H1 (cell line): ENCODE data around the gene CISD1. TPM values are rescaled to one million over a fixed set of nuclear protein-coding genes. Genes with fewer than 3 reads are reported as not detected.

Experiments used
- CTCF ChIA-PET: fragments of 300-600 bp; sonication (Branson Sonifier 250); formaldehyde crosslinking; loops from one replicate; lab custom pipeline; 2021; ENCODE audit not compliant: partially characterized antibody; lab: Charles Lee
- POLR2A ChIA-PET: fragments of 300-600 bp; sonication (Branson Sonifier 250); formaldehyde crosslinking; loops from one replicate; lab custom pipeline; 2021; ENCODE audit warnings: inconsistent platforms; ENCODE audit not compliant: partially characterized antibody; lab: Charles Lee
- DNase-seq, 2 experiments: peaks; one replicate each; pipeline versions ENCODE4 v3.0.0 to v3.0.0-alpha.2; 2010 to 2022; ENCODE audit warnings: low spot score in 2 of 2, low read depth in 1 of 2, mixed read lengths in 1 of 2
- FAIRE-seq: peaks from 2 replicates; lab custom pipeline; 2011; peaks lifted over from hg19 to GRCh38; lab: Jason Lieb, UNC
- H2AFZ ChIP-seq: 2 replicates; pipeline ENCODE4 v1.8.1; 2012; ENCODE audit warnings: low read length, inconsistent platforms
- H2AK5ac ChIP-seq: 2 replicates; pipeline ENCODE4 v1.6.1; 2013; ENCODE audit warnings: low read depth, low read length
- H2BK120ac ChIP-seq: replicated peaks from 2 replicates; pipeline ENCODE3; 2013; ENCODE audit warnings: low read depth, low read length, inconsistent platforms
- H2BK12ac ChIP-seq: 2 replicates; pipeline ENCODE4 v1.6.1; 2013; ENCODE audit warnings: low read depth, low read length
- H2BK15ac ChIP-seq: 2 replicates; pipeline ENCODE4 v1.6.1; 2013; ENCODE audit warnings: low read length
- H2BK20ac ChIP-seq: 2 replicates; pipeline ENCODE4 v1.6.1; 2013; ENCODE audit warnings: low read length
- H2BK5ac ChIP-seq: 2 replicates; pipeline ENCODE4 v1.6.1; 2013; ENCODE audit warnings: low read depth, low read length
- H3K14ac ChIP-seq: 2 replicates; pipeline ENCODE4 v1.6.1; 2013; ENCODE audit warnings: inconsistent platforms; ENCODE audit not compliant: insufficient read length
- H3K18ac ChIP-seq: 2 replicates; pipeline ENCODE4 v1.6.1; 2013; ENCODE audit warnings: low read length; ENCODE audit errors: extremely low read depth
- H3K23ac ChIP-seq: 2 replicates; pipeline ENCODE4 v1.6.1; 2013; ENCODE audit warnings: inconsistent platforms; ENCODE audit not compliant: insufficient read length
- H3K23me2 ChIP-seq: 2 replicates; pipeline ENCODE4 v1.6.1; 2013; ENCODE audit warnings: low read depth, low read length
- H3K27ac ChIP-seq: 2 replicates; pipeline ENCODE4 v1.6.1; 2011; ENCODE audit warnings: low read depth, low read length, inconsistent platforms
- H3K27me3 ChIP-seq, 4 experiments: replicated peaks in 1 of 4; 1 replicate in 1 of 4; 2 replicates in 3 of 4; pipeline versions ENCODE4 v1.6.1 to v1.8.1; 2011 to 2013; ENCODE audit warnings: low read length in 3 of 4, mild to moderate bottlenecking in 3 of 4, inconsistent platforms in 2 of 4, mixed read lengths in 2 of 4, moderate library complexity in 1 of 4; ENCODE audit not compliant: control insufficient read depth in 3 of 4, insufficient read depth in 3 of 4; ENCODE audit errors: extremely low read depth in 1 of 4
- H3K36me3 ChIP-seq, 4 experiments: 2 replicates each; pipeline versions ENCODE4 v1.6.1 to v1.8.1; 2011 to 2013; ENCODE audit warnings: mild to moderate bottlenecking in 4 of 4, low read length in 3 of 4, moderate library complexity in 2 of 4, control low read depth in 1 of 4, inconsistent platforms in 1 of 4; ENCODE audit not compliant: insufficient read depth in 4 of 4, control insufficient read depth in 2 of 4
- H3K4ac ChIP-seq: replicated peaks from 2 replicates; pipeline ENCODE3; 2013; ENCODE audit warnings: low read length, low read depth, mixed read lengths, inconsistent platforms; ENCODE audit not compliant: insufficient read length
- H3K4me1 ChIP-seq, 4 experiments: replicated peaks in 1 of 4; 1 replicate in 1 of 4; 2 replicates in 3 of 4; pipeline versions ENCODE4 v1.6.1 to v1.8.1; 2011 to 2013; ENCODE audit warnings: low read length in 3 of 4, inconsistent platforms in 2 of 4, mixed read lengths in 1 of 4; ENCODE audit not compliant: insufficient read depth in 4 of 4, control insufficient read depth in 3 of 4
- H3K4me2 ChIP-seq, 2 experiments: 2 replicates each; pipeline versions ENCODE4 v1.6.1 to v1.8.1; 2011 to 2013; ENCODE audit warnings: low read depth in 2 of 2, low read length in 2 of 2, control low read depth in 1 of 2, inconsistent platforms in 1 of 2, mild to moderate bottlenecking in 1 of 2; ENCODE audit not compliant: insufficient read depth in 1 of 2
- H3K4me3 ChIP-seq, 4 experiments: fragments of 200-600, 300-600 bp in 1 of 4; sonication (generic), shearing (Covaris generic), sonication (Bioruptor Twin) in 1 of 4; 2 replicates each; pipeline versions ENCODE4 v1.5.1 to v1.8.1; 2011 to 2016; ENCODE audit warnings: low read length in 4 of 4, low read depth in 3 of 4, control low read depth in 2 of 4, inconsistent platforms in 2 of 4, mild to moderate bottlenecking in 2 of 4, mixed read lengths in 1 of 4, moderate library complexity in 1 of 4; ENCODE audit not compliant: insufficient read depth in 2 of 4; ENCODE audit errors: extremely low read depth in 1 of 4
- H3K56ac ChIP-seq: replicated peaks from 2 replicates; pipeline ENCODE3; 2013; ENCODE audit warnings: low read depth, mild to moderate bottlenecking, mixed read lengths, low read length, inconsistent platforms; ENCODE audit not compliant: insufficient read length
- H3K79me1 ChIP-seq: 2 replicates; pipeline ENCODE4 v1.6.1; 2013; ENCODE audit warnings: low read depth, low read length, control low read depth
- H3K79me2 ChIP-seq, 2 experiments: 2 replicates each; pipeline versions ENCODE4 v1.6.1 to v1.8.1; 2012 to 2013; ENCODE audit warnings: low read length in 2 of 2, mild to moderate bottlenecking in 2 of 2, inconsistent platforms in 1 of 2; ENCODE audit not compliant: insufficient read depth in 2 of 2, control insufficient read depth in 1 of 2
- H3K9ac ChIP-seq, 4 experiments: replicated peaks in 1 of 4; 1 replicate in 1 of 4; 2 replicates in 3 of 4; pipeline versions ENCODE4 v1.6.1 to v1.8.1; 2011 to 2013; ENCODE audit warnings: low read depth in 3 of 4, low read length in 3 of 4, control low read depth in 2 of 4, mild to moderate bottlenecking in 2 of 4, moderate library complexity in 2 of 4, inconsistent platforms in 1 of 4; ENCODE audit errors: extremely low read depth in 1 of 4
- H3K9me3 ChIP-seq, 2 experiments: 2 replicates each; pipeline versions ENCODE4 v1.6.1 to v1.8.1; 2012 to 2013; ENCODE audit warnings: mild to moderate bottlenecking in 2 of 2, moderate library complexity in 2 of 2, control low read depth in 1 of 2, inconsistent platforms in 1 of 2, low read depth in 1 of 2, low read length in 1 of 2, mixed read lengths in 1 of 2; ENCODE audit not compliant: insufficient read depth in 2 of 2
- H4K20me1 ChIP-seq, 2 experiments: replicated peaks in 1 of 2; 2 replicates each; pipeline versions ENCODE3 to v1.8.1; 2011 to 2013; ENCODE audit warnings: inconsistent platforms in 2 of 2, low read length in 2 of 2, mild to moderate bottlenecking in 1 of 2; ENCODE audit not compliant: insufficient read depth in 2 of 2, control insufficient read depth in 1 of 2
- H4K5ac ChIP-seq: 2 replicates; pipeline ENCODE4 v1.6.1; 2013; ENCODE audit warnings: low read length, low read depth, mixed read lengths, inconsistent platforms; ENCODE audit not compliant: insufficient read length
- H4K8ac ChIP-seq: 2 replicates; pipeline ENCODE4 v1.8.0; 2013; ENCODE audit warnings: mild to moderate bottlenecking, moderate library complexity, low read length, inconsistent platforms; ENCODE audit not compliant: insufficient read depth; ENCODE audit errors: extremely low read depth
- H4K91ac ChIP-seq: replicated peaks from 2 replicates; pipeline ENCODE3; 2013; ENCODE audit warnings: low read length, mixed read lengths, inconsistent platforms; ENCODE audit not compliant: insufficient read length
- CHD2 ChIP-seq: IDR thresholded peaks from 2 replicates; pipeline ENCODE4 v1.6.1; 2012; ENCODE audit warnings: low read length, improper control_type of control experiment
- GTF2F1 ChIP-seq: IDR thresholded peaks from 2 replicates; pipeline ENCODE4 v1.6.1; 2012; ENCODE audit warnings: low read depth, low read length, improper control_type of control experiment, borderline replicate concordance
- HDAC2 ChIP-seq, 2 experiments: fragments of 300-600 bp in 1 of 2; sonication (generic) in 1 of 2; IDR thresholded peaks; 2 replicates each; pipeline ENCODE4 v1.6.1; 2011 to 2012; ENCODE audit warnings: low read depth in 2 of 2, low read length in 2 of 2, mild to moderate bottlenecking in 2 of 2, moderate library complexity in 2 of 2, borderline replicate concordance in 1 of 2, inconsistent platforms in 1 of 2
- JUN ChIP-seq: IDR thresholded peaks from 2 replicates; pipeline ENCODE4 v1.6.1; 2011; ENCODE audit warnings: low read depth, mild to moderate bottlenecking, improper control_type of control experiment, low read length
- POU5F1 ChIP-seq: IDR thresholded peaks from 2 replicates; pipeline ENCODE4 v1.6.1; 2011; ENCODE audit warnings: low read depth, mild to moderate bottlenecking, low read length, moderate library complexity
- RFX5 ChIP-seq: IDR thresholded peaks from 2 replicates; pipeline ENCODE4 v1.6.1; 2011; ENCODE audit warnings: low read depth, low read length, improper control_type of control experiment, borderline replicate concordance
- RXRA ChIP-seq: IDR thresholded peaks from 2 replicates; pipeline ENCODE4 v1.6.1; 2011; ENCODE audit warnings: low read depth, mild to moderate bottlenecking, low read length, moderate library complexity; ENCODE audit not compliant: insufficient read depth
- SIX5 ChIP-seq: IDR thresholded peaks from 2 replicates; pipeline ENCODE4 v1.6.1; 2011; ENCODE audit warnings: mild to moderate bottlenecking, low read depth, low read length
- SRF ChIP-seq: IDR thresholded peaks from 2 replicates; pipeline ENCODE4 v1.6.1; 2011; ENCODE audit warnings: mild to moderate bottlenecking, low read depth, low read length, moderate library complexity
- SUZ12 ChIP-seq: fragments of 200-600 bp; sonication (generic); IDR thresholded peaks from 2 replicates; pipeline ENCODE4 v1.6.1; 2012; ENCODE audit warnings: mild to moderate bottlenecking, inconsistent platforms, low read length, moderate library complexity, mixed read lengths
- TBP ChIP-seq: IDR thresholded peaks from 2 replicates; pipeline ENCODE4 v1.6.1; 2011; ENCODE audit warnings: low read depth, low read length, improper control_type of control experiment
- WGBS, 2 experiments: shearing (Covaris generic) in 1 of 2; methylation state at CpG; one replicate each; pipeline versions ENCODE4 v1.1.6 to v1.1.7; 2013 to 2015; ENCODE audit warnings: low lambda C conversion rate in 2 of 2, mixed read lengths in 2 of 2, inconsistent platforms in 1 of 2, low coverage in 1 of 2, missing lambda C conversion rate in 1 of 2; ENCODE audit not compliant: insufficient replicate concordance in 2 of 2, insufficient coverage in 1 of 2, insufficient read length in 1 of 2; ENCODE audit errors: extremely low coverage in 1 of 2, missing lambda C conversion rate in 1 of 2; 5-methylcytosine and 5-hydroxymethylcytosine counted together
- polyA plus RNA-seq, 7 experiments: library from polyadenylated mRNA; depleted of rRNA in 3 of 7; stranded (reverse) in 5 of 7; unstranded in 2 of 7; fragments of >200 nt in 5 of 7; fragments of 200-250 nt in 2 of 7; gene quantifications; 1 replicate in 5 of 7; 2 replicates in 1 of 7; 4 replicates in 1 of 7; pipeline versions ENCODE4 v1.2.1 to v1.2.3, GENCODE V29; 2011 to 2013; ENCODE audit warnings: missing spikeins in 2 of 7, mixed read lengths in 2 of 7
- total RNA-seq: library from RNA; stranded (reverse); fragmentation: NEBNext Ultra II Directional; extraction: Animal tissue kit (Norgen Biotek cat#: 25700); gene quantifications from 2 replicates; pipeline ENCODE4 v1.2.1, GENCODE V29; 2021
- TF ChIP-seq, protein P1 (sequence below): IDR thresholded peaks from 2 replicates; pipeline ENCODE4 v1.6.1; 2012; ENCODE audit warnings: inconsistent platforms
- TF ChIP-seq, protein P2 (sequence below): IDR thresholded peaks from 2 replicates; pipeline ENCODE4 v1.6.1; 2011; ENCODE audit warnings: low read depth, mild to moderate bottlenecking, low read length; ENCODE audit not compliant: insufficient read depth

Gene CISD1
- total and polyA plus RNA-seq, 2 of the 8 experiments (the other 6 are each of a cell fraction or from before 2014, with no cell fraction given): 22.6 to 43.2 TPM

DNA sequence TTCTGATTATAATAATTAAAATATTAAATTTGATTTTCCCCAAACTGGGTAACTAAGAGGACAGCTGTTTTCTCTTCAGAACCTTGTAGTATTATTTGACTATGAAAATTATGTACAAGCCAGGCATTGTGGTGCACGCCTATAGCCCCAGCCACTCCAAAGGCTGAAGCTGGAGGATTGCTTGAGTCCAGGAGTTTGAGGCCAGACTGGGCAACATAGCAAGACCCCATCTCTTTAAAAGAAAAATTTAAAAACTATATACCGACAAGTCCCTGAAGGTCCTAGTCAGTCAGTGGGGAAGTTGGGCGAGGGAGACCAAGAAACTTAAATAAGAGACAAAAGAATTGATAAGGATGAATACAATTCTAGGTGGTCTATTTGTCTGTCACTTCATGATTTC, 38.7 kb downstream of the CISD1 start:
- no peak overlapping the region for H4K8ac ChIP-seq
- H4K91ac ChIP-seq: no peak overlapping the region
- ChIA-PET CTCF (interaction anchor here (0.6 to 0.9 kb wide), 2 partner anchors 8 to 130 kb away, joined by 3 read pairs; no protein-coding TSS in a partner anchor), POLR2A (no interaction called here)
- H3K4me2 ChIP-seq: no peak overlapping the region
- no peak overlapping the region for H2BK5ac ChIP-seq
- no peaks in the 10 kb centered on the region for H3K79me2 ChIP-seq
- H2BK12ac ChIP-seq: no peak overlapping the region
- 93% methylated on average over 3 of the region's 3 CpGs; no CpG with 5 or more reads in 1 of the 2 experiments for WGBS, 2 experiments
- H3K79me1 ChIP-seq: no peaks in the 10 kb centered on the region
- H3K56ac ChIP-seq: no peak overlapping the region
- no peak overlapping the region for H3K14ac ChIP-seq
- FAIRE-seq: no peak
- H3K18ac ChIP-seq: no peak overlapping the region
- H3K27ac ChIP-seq: no peak overlapping the region
- H2BK20ac ChIP-seq: no peak overlapping the region
- no peak overlapping the region for H2BK15ac ChIP-seq
- H2AFZ ChIP-seq: no peak overlapping the region
- no peak overlapping the region for H3K23ac ChIP-seq
- H2BK120ac ChIP-seq: no peak overlapping the region
- H3K4me3 ChIP-seq: no peak overlapping the region
- H4K5ac ChIP-seq: no peak overlapping the region
- H3K4me1 ChIP-seq: no peaks in the 10 kb centered on the region
- no peak overlapping the region for H3K9ac ChIP-seq
- no peaks in the 10 kb centered on the region for H3K36me3 ChIP-seq
- H4K20me1 ChIP-seq: no peaks in the 10 kb centered on the region
- DNase-seq: no peak
- 0 out of 2 replicates have a peak, but pooled peaks cover 2% of the 10 kb centered on the region for H3K23me2 ChIP-seq
- H3K9me3 ChIP-seq: no peaks in the 10 kb centered on the region
- H2AK5ac ChIP-seq: no peak overlapping the region
- H3K4ac ChIP-seq: no peak overlapping the region
- H3K27me3 ChIP-seq: no peaks in the 10 kb centered on the region
- TF ChIP-seq, protein P1, sequence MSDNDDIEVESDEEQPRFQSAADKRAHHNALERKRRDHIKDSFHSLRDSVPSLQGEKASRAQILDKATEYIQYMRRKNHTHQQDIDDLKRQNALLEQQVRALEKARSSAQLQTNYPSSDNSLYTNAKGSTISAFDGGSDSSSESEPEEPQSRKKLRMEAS: no peak
- TF ChIP-seq RFX5 (no peak), TBP (no peak), JUN (no peak), GTF2F1 (no peak), SIX5 (no peak), SUZ12 (no peak), POU5F1 (no peak), CHD2 (no peak), RXRA (no peak), HDAC2 (IDR thresholded peaks at IDR 0.05; ENCODE audit: borderline replicate concordance in 1 of 2, low read depth in 2 of 2, low read length in 2 of 2) (no peak), SRF (no peak)
- TF ChIP-seq, protein P2, sequence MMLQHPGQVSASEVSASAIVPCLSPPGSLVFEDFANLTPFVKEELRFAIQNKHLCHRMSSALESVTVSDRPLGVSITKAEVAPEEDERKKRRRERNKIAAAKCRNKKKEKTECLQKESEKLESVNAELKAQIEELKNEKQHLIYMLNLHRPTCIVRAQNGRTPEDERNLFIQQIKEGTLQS: no peak
